H1 (cell line): ENCODE measurements around the gene HK1. TPM values are rescaled to one million over a fixed set of nuclear protein-coding genes. Genes with fewer than 3 reads are reported as not detected.

ENCODE experiments used
- CTCF ChIA-PET: fragments of 300-600 bp; sonication (Branson Sonifier 250); formaldehyde crosslinking; loops from one replicate; lab custom pipeline; 2021; ENCODE audit not compliant: partially characterized antibody; lab: Charles Lee
- POLR2A ChIA-PET: fragments of 300-600 bp; sonication (Branson Sonifier 250); formaldehyde crosslinking; loops from one replicate; lab custom pipeline; 2021; ENCODE audit warnings: inconsistent platforms; ENCODE audit not compliant: partially characterized antibody; lab: Charles Lee
- DNase-seq, 2 experiments: peaks; one replicate each; pipeline versions ENCODE4 v3.0.0 to v3.0.0-alpha.2; 2010 to 2022; ENCODE audit warnings: low spot score in 2 of 2, low read depth in 1 of 2, mixed read lengths in 1 of 2
- FAIRE-seq: peaks from 2 replicates; lab custom pipeline; 2011; peaks lifted over from hg19 to GRCh38; lab: Jason Lieb, UNC
- H2AFZ ChIP-seq: 2 replicates; pipeline ENCODE4 v1.8.1; 2012; ENCODE audit warnings: low read length, inconsistent platforms
- H2AK5ac ChIP-seq: 2 replicates; pipeline ENCODE4 v1.6.1; 2013; ENCODE audit warnings: low read depth, low read length
- H2BK120ac ChIP-seq: replicated peaks from 2 replicates; pipeline ENCODE3; 2013; ENCODE audit warnings: low read depth, low read length, inconsistent platforms
- H2BK12ac ChIP-seq: 2 replicates; pipeline ENCODE4 v1.6.1; 2013; ENCODE audit warnings: low read depth, low read length
- H2BK15ac ChIP-seq: 2 replicates; pipeline ENCODE4 v1.6.1; 2013; ENCODE audit warnings: low read length
- H2BK20ac ChIP-seq: 2 replicates; pipeline ENCODE4 v1.6.1; 2013; ENCODE audit warnings: low read length
- H2BK5ac ChIP-seq: 2 replicates; pipeline ENCODE4 v1.6.1; 2013; ENCODE audit warnings: low read depth, low read length
- H3K14ac ChIP-seq: 2 replicates; pipeline ENCODE4 v1.6.1; 2013; ENCODE audit warnings: inconsistent platforms; ENCODE audit not compliant: insufficient read length
- H3K18ac ChIP-seq: 2 replicates; pipeline ENCODE4 v1.6.1; 2013; ENCODE audit warnings: low read length; ENCODE audit errors: extremely low read depth
- H3K23ac ChIP-seq: 2 replicates; pipeline ENCODE4 v1.6.1; 2013; ENCODE audit warnings: inconsistent platforms; ENCODE audit not compliant: insufficient read length
- H3K23me2 ChIP-seq: 2 replicates; pipeline ENCODE4 v1.6.1; 2013; ENCODE audit warnings: low read depth, low read length
- H3K27ac ChIP-seq: 2 replicates; pipeline ENCODE4 v1.6.1; 2011; ENCODE audit warnings: low read depth, low read length, inconsistent platforms
- H3K27me3 ChIP-seq, 4 experiments: replicated peaks in 1 of 4; 1 replicate in 1 of 4; 2 replicates in 3 of 4; pipeline versions ENCODE4 v1.6.1 to v1.8.1; 2011 to 2013; ENCODE audit warnings: low read length in 3 of 4, mild to moderate bottlenecking in 3 of 4, inconsistent platforms in 2 of 4, mixed read lengths in 2 of 4, moderate library complexity in 1 of 4; ENCODE audit not compliant: control insufficient read depth in 3 of 4, insufficient read depth in 3 of 4; ENCODE audit errors: extremely low read depth in 1 of 4
- H3K36me3 ChIP-seq, 4 experiments: 2 replicates each; pipeline versions ENCODE4 v1.6.1 to v1.8.1; 2011 to 2013; ENCODE audit warnings: mild to moderate bottlenecking in 4 of 4, low read length in 3 of 4, moderate library complexity in 2 of 4, control low read depth in 1 of 4, inconsistent platforms in 1 of 4; ENCODE audit not compliant: insufficient read depth in 4 of 4, control insufficient read depth in 2 of 4
- H3K4ac ChIP-seq: replicated peaks from 2 replicates; pipeline ENCODE3; 2013; ENCODE audit warnings: low read length, low read depth, mixed read lengths, inconsistent platforms; ENCODE audit not compliant: insufficient read length
- H3K4me1 ChIP-seq, 4 experiments: replicated peaks in 1 of 4; 1 replicate in 1 of 4; 2 replicates in 3 of 4; pipeline versions ENCODE4 v1.6.1 to v1.8.1; 2011 to 2013; ENCODE audit warnings: low read length in 3 of 4, inconsistent platforms in 2 of 4, mixed read lengths in 1 of 4; ENCODE audit not compliant: insufficient read depth in 4 of 4, control insufficient read depth in 3 of 4
- H3K4me2 ChIP-seq, 2 experiments: 2 replicates each; pipeline versions ENCODE4 v1.6.1 to v1.8.1; 2011 to 2013; ENCODE audit warnings: low read depth in 2 of 2, low read length in 2 of 2, control low read depth in 1 of 2, inconsistent platforms in 1 of 2, mild to moderate bottlenecking in 1 of 2; ENCODE audit not compliant: insufficient read depth in 1 of 2
- H3K4me3 ChIP-seq, 4 experiments: fragments of 200-600, 300-600 bp in 1 of 4; sonication (generic), shearing (Covaris generic), sonication (Bioruptor Twin) in 1 of 4; 2 replicates each; pipeline versions ENCODE4 v1.5.1 to v1.8.1; 2011 to 2016; ENCODE audit warnings: low read length in 4 of 4, low read depth in 3 of 4, control low read depth in 2 of 4, inconsistent platforms in 2 of 4, mild to moderate bottlenecking in 2 of 4, mixed read lengths in 1 of 4, moderate library complexity in 1 of 4; ENCODE audit not compliant: insufficient read depth in 2 of 4; ENCODE audit errors: extremely low read depth in 1 of 4
- H3K56ac ChIP-seq: replicated peaks from 2 replicates; pipeline ENCODE3; 2013; ENCODE audit warnings: low read depth, mild to moderate bottlenecking, mixed read lengths, low read length, inconsistent platforms; ENCODE audit not compliant: insufficient read length
- H3K79me1 ChIP-seq: 2 replicates; pipeline ENCODE4 v1.6.1; 2013; ENCODE audit warnings: low read depth, low read length, control low read depth
- H3K79me2 ChIP-seq, 2 experiments: 2 replicates each; pipeline versions ENCODE4 v1.6.1 to v1.8.1; 2012 to 2013; ENCODE audit warnings: low read length in 2 of 2, mild to moderate bottlenecking in 2 of 2, inconsistent platforms in 1 of 2; ENCODE audit not compliant: insufficient read depth in 2 of 2, control insufficient read depth in 1 of 2
- H3K9ac ChIP-seq, 4 experiments: replicated peaks in 1 of 4; 1 replicate in 1 of 4; 2 replicates in 3 of 4; pipeline versions ENCODE4 v1.6.1 to v1.8.1; 2011 to 2013; ENCODE audit warnings: low read depth in 3 of 4, low read length in 3 of 4, control low read depth in 2 of 4, mild to moderate bottlenecking in 2 of 4, moderate library complexity in 2 of 4, inconsistent platforms in 1 of 4; ENCODE audit errors: extremely low read depth in 1 of 4
- H3K9me3 ChIP-seq, 2 experiments: 2 replicates each; pipeline versions ENCODE4 v1.6.1 to v1.8.1; 2012 to 2013; ENCODE audit warnings: mild to moderate bottlenecking in 2 of 2, moderate library complexity in 2 of 2, control low read depth in 1 of 2, inconsistent platforms in 1 of 2, low read depth in 1 of 2, low read length in 1 of 2, mixed read lengths in 1 of 2; ENCODE audit not compliant: insufficient read depth in 2 of 2
- H4K20me1 ChIP-seq, 2 experiments: replicated peaks in 1 of 2; 2 replicates each; pipeline versions ENCODE3 to v1.8.1; 2011 to 2013; ENCODE audit warnings: inconsistent platforms in 2 of 2, low read length in 2 of 2, mild to moderate bottlenecking in 1 of 2; ENCODE audit not compliant: insufficient read depth in 2 of 2, control insufficient read depth in 1 of 2
- H4K5ac ChIP-seq: 2 replicates; pipeline ENCODE4 v1.6.1; 2013; ENCODE audit warnings: low read length, low read depth, mixed read lengths, inconsistent platforms; ENCODE audit not compliant: insufficient read length
- H4K8ac ChIP-seq: 2 replicates; pipeline ENCODE4 v1.8.0; 2013; ENCODE audit warnings: mild to moderate bottlenecking, moderate library complexity, low read length, inconsistent platforms; ENCODE audit not compliant: insufficient read depth; ENCODE audit errors: extremely low read depth
- H4K91ac ChIP-seq: replicated peaks from 2 replicates; pipeline ENCODE3; 2013; ENCODE audit warnings: low read length, mixed read lengths, inconsistent platforms; ENCODE audit not compliant: insufficient read length
- KDM5A ChIP-seq: fragments of 200-600 bp; IDR thresholded peaks from 2 replicates; pipeline ENCODE4 v1.7.1; 2012; ENCODE audit warnings: mild to moderate bottlenecking, low read length, inconsistent platforms, mixed read lengths
- WGBS, 2 experiments: shearing (Covaris generic) in 1 of 2; methylation state at CpG; one replicate each; pipeline versions ENCODE4 v1.1.6 to v1.1.7; 2013 to 2015; ENCODE audit warnings: low lambda C conversion rate in 2 of 2, mixed read lengths in 2 of 2, inconsistent platforms in 1 of 2, low coverage in 1 of 2, missing lambda C conversion rate in 1 of 2; ENCODE audit not compliant: insufficient replicate concordance in 2 of 2, insufficient coverage in 1 of 2, insufficient read length in 1 of 2; ENCODE audit errors: extremely low coverage in 1 of 2, missing lambda C conversion rate in 1 of 2; 5-methylcytosine and 5-hydroxymethylcytosine counted together
- polyA plus RNA-seq, 7 experiments: library from polyadenylated mRNA; depleted of rRNA in 3 of 7; stranded (reverse) in 5 of 7; unstranded in 2 of 7; fragments of >200 nt in 5 of 7; fragments of 200-250 nt in 2 of 7; gene quantifications; 1 replicate in 5 of 7; 2 replicates in 1 of 7; 4 replicates in 1 of 7; pipeline versions ENCODE4 v1.2.1 to v1.2.3, GENCODE V29; 2011 to 2013; ENCODE audit warnings: missing spikeins in 2 of 7, mixed read lengths in 2 of 7
- total RNA-seq: library from RNA; stranded (reverse); fragmentation: NEBNext Ultra II Directional; extraction: Animal tissue kit (Norgen Biotek cat#: 25700); gene quantifications from 2 replicates; pipeline ENCODE4 v1.2.1, GENCODE V29; 2021

HK1 gene
- total and polyA plus RNA-seq, 2 of the 8 experiments (the other 6 are each of a cell fraction or from before 2014, with no cell fraction given), result 55.8 to 247 TPM

GRCh38 chr10:69318867-69319727 lies 40.8 kb downstream of the HK1 start:
- H3K79me1 ChIP-seq, result peaks cover 14% of the 10 kb centered on the region; the same call in 1 of the 2 replicates
- H4K5ac ChIP-seq, result peak overlapping the region; percentile 25
- H3K4me2 ChIP-seq, result peak overlapping the region; percentile 82 to 97
- POLR2A ChIA-PET, result interaction anchor here (0.7 to 3.4 kb wide), 3 partner anchors 9 to 71 kb away, joined by 3 to 16 read pairs (median 4); no protein-coding TSS in a partner anchor
- 2% methylated on average over 71 of the region's 73 CpGs; no CpG with 5 or more reads in 1 of the 2 experiments for WGBS, 2 experiments
- no peak overlapping the region for H2AK5ac ChIP-seq
- H2AFZ ChIP-seq, result no peak overlapping the region
- peaks cover 40 to 52% of the 10 kb centered on the region in 2 experiments for H3K79me2 ChIP-seq
- H3K4me1 ChIP-seq, result peaks cover 16 to 38% (median 24%) of the 10 kb centered on the region in 4 experiments
- no peaks in the 10 kb centered on the region for H3K36me3 ChIP-seq
- FAIRE-seq, result no peak
- H2BK20ac ChIP-seq, result no peak overlapping the region
- no peaks in the 10 kb centered on the region for H3K27me3 ChIP-seq
- H2BK15ac ChIP-seq, result no peak overlapping the region
- H3K14ac ChIP-seq, result peak overlapping the region; percentile 33
- peak overlapping the region; percentile 50; the same call in 1 of the 2 replicates for H2BK12ac ChIP-seq
- peak overlapping the region; percentile 36 to 52 (median 38); a peak in 6 of 7 replicates for H3K9ac ChIP-seq
- no peaks in the 10 kb centered on the region for H3K9me3 ChIP-seq
- peak overlapping the region; percentile 86 for H3K56ac ChIP-seq
- H2BK120ac ChIP-seq, result no peak overlapping the region
- H3K27ac ChIP-seq, result peak overlapping the region; percentile 29; the same call in 1 of the 2 replicates
- peak overlapping the region; percentile 83 for H4K91ac ChIP-seq
- peak overlapping the region; percentile 78 to 98 (median 91) for H3K4me3 ChIP-seq
- H4K20me1 ChIP-seq, result peaks cover 4 to 14% of the 10 kb centered on the region in 2 experiments
- H3K4ac ChIP-seq, result no peak overlapping the region
- no peak overlapping the region for H3K23ac ChIP-seq
- CTCF ChIA-PET, result interaction anchor here (0.5 to 4.4 kb wide), 9 partner anchors 9 to 690 kb away, joined by 3 to 23 read pairs (median 5); no protein-coding TSS in a partner anchor
- peak overlapping the region; percentile 96; the same call in 1 of the 2 replicates for H3K18ac ChIP-seq
- peak overlapping the region; percentile 77; the same call in 1 of the 2 replicates for H2BK5ac ChIP-seq
- peaks cover 9% of the 10 kb centered on the region for H3K23me2 ChIP-seq
- no peak for DNase-seq
- H4K8ac ChIP-seq, result no peak overlapping the region; the same call in 1 of the 2 replicates
- TF ChIP-seq KDM5A, result no peak
